Hepatocyte (in vitro differentiated cells): ENCODE data around the gene TXNDC2.

Experiments used
- CTCF ChIP-seq: fragments of 200-600 bp; sonication (generic); IDR thresholded peaks from 2 replicates; pipeline ENCODE4 v1.5.1; 2016; ENCODE audit warnings: antibody characterized with exemption, mild to moderate bottlenecking; ENCODE audit not compliant: poor library complexity
- EZH2 ChIP-seq: fragments of 200-600 bp; sonication (generic); IDR thresholded peaks from 2 replicates; pipeline ENCODE4 v1.6.1; 2016; ENCODE audit warnings: antibody characterized with exemption, mild to moderate bottlenecking, borderline replicate concordance

GRCh38 chr18:9877655-9878014 is 8.1 kb upstream of the TXNDC2 start:
- TF ChIP-seq CTCF (no peak), EZH2 (no peak)
